GM12874 (cell line): ENCODE data around the gene LHCGR.

Experiments
- TF ChIP-seq, protein P1 (sequence below): IDR thresholded peaks from 2 replicates; pipeline ENCODE4 v1.5.1; 2011; ENCODE audit warnings: low read depth, mild to moderate bottlenecking, control low read depth, low read length, moderate library complexity; ENCODE audit not compliant: insufficient read depth

The LHCGR gene

GRCh38 chr2:48755473-48755872, at the start of gene LHCGR:
Gene LHCGR, minus strand, starts transcription at chr2:48755724. Its CDS starts 53 bp downstream, at chr2:48755671.
- TF ChIP-seq, protein P1, sequence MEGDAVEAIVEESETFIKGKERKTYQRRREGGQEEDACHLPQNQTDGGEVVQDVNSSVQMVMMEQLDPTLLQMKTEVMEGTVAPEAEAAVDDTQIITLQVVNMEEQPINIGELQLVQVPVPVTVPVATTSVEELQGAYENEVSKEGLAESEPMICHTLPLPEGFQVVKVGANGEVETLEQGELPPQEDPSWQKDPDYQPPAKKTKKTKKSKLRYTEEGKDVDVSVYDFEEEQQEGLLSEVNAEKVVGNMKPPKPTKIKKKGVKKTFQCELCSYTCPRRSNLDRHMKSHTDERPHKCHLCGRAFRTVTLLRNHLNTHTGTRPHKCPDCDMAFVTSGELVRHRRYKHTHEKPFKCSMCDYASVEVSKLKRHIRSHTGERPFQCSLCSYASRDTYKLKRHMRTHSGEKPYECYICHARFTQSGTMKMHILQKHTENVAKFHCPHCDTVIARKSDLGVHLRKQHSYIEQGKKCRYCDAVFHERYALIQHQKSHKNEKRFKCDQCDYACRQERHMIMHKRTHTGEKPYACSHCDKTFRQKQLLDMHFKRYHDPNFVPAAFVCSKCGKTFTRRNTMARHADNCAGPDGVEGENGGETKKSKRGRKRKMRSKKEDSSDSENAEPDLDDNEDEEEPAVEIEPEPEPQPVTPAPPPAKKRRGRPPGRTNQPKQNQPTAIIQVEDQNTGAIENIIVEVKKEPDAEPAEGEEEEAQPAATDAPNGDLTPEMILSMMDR = no peak

GRCh38 chr2:48799601-48800000, 44.1 kb upstream of the LHCGR start:
- TF ChIP-seq, protein P1 = no peak

DNA sequence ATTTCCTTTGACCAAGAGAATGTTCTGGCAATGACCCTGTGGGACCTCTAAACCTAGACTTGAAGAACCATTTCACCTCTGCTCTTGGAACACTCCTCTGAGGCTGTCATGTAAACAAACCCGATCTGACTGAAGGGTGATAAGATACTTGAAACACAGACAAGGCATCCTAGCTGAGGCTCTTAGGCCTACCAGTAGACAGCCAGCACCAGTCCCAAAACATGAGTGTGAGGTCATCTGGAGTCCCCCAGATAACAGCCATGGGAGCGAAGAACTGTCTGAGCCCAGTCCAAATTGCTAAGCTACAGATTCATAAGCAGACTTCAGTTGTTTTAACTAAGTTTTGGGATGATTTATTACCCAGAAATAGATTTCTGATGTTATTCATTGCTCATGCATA, 39.5 kb upstream of the LHCGR start:
- TF ChIP-seq, protein P1 = no peak

- TF ChIP-seq, protein P1 = no peak
These were observed 38.1 kb upstream of the LHCGR start for GRCh38 chr2:48793671-48794070.

- TF ChIP-seq, protein P1 = no peak
These were observed 36.5 kb upstream of the LHCGR start for GRCh38 chr2:48792030-48792429.

DNA sequence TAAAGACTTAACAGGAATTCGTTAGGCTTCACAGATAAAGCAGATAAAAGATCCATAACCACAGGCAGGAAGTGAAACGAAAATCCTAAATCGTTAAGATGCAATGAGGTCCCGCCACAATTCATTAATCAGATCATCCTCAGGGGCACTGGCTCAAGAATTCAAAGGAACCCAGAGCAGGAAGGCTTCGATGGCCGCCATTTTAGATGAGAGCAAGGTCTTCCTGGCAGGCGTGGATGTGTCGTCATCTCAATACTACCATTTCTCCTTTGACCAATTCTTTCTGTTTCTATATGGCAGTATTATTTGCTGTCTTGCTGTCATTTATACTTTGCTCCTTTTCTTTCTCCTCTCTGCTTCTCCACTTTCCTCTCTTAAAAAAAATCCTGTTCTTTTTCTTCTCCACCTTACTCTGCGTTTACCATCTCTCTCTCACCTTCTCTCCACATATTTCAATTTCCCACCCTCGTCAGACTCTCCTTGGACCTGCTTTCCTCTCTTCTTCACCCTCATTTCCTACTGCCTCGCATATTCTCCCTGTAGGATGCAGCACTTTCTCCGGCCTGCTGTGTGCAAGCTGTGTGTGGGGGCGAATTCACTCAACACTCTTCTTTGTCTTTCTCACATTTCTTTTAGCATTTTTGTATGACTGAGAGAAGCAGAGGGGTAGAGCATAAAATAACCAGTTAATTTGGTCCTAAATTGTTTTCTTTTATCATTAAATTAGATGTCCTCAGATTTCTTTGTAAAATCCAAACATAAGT, 35.1 kb upstream of the LHCGR start:
- TF ChIP-seq, protein P1 = no peak

- TF ChIP-seq, protein P1 = no peak
These were observed 32.1 kb upstream of the LHCGR start for GRCh38 chr2:48787580-48787979.
